HG03066 (cell line): Measurements from ENCODE around the gene RHBDF1.
"Not testable (repeated sequence)": the region's sequence is repeated elsewhere in the genome, so short reads cannot be mapped to it uniquely, and the experiment has no call there.

Experiments used
- ATAC-seq: cut with Tn5 transposase; IDR thresholded peaks from one replicate; pipeline ENCODE4 v1.9.1; 2021; ENCODE audit warnings: low read depth; ENCODE audit not compliant: unreplicated experiment

The RHBDF1 gene

DNA sequence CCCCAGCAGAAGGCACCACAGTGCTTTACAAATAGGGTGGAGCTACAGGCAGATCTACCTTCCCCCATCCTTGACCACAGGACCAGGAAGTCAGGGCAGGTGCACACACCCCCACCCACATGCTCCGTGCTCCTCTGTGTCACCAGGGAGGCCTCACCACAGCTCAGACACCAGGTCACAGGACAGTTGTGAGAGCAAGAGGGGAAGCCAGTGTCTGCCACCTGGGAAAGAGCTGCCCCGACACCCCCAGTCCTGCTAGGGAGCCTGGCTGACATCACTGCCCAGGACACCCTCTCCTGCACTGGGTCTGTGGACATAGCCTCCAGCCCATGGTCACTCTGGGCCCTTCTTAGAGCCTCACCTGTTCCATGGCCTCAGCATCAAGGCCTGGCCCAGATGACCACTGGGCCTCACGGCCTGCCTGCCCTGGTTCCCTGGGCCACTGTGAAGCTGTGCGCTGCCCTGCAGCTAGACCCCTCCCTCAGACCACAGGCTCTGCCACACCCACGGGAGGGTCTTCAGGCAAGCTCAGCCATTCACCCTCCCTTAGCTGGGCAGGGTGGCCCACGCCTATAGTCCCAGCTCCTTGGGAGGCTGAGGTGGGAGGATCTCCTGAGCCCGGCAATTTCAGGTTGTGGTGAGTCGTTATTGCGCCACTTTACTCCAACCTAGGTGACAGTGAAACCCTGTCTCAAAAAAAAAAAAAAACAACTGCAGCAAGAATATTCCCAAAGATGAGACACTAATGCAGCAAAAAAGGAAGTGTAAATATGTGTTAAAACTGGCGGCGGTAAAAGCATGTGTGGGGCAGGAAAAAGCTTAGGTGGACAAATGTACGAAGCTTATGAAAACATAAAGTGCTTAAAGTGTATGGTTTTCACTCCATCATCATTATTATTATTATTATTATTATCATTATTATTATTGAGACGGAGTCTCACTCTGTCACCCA, 33.2 kb downstream of the RHBDF1 start:
- peak; percentile 76 for ATAC-seq

DNA sequence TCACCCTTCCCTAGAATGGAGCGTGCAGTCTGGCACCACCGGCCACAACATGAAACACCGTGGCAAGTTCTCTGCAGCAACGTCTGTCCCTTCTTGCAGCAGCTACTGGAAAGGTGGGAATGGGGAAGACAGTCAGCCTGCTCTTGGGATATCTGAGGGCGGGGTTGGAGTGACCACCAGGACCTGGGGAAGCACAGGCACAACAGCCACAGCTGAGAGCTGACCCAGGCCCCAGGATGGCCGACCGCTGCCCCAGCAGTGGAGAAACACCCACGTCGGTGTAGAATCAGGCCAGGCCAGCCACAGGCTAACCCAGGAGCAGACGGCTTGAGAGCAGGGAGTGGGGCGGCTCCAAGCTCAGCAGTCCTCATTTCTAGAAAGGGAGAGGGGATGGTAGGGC, 34.2 kb downstream of the RHBDF1 start:
- not testable (repeated sequence) for ATAC-seq

DNA sequence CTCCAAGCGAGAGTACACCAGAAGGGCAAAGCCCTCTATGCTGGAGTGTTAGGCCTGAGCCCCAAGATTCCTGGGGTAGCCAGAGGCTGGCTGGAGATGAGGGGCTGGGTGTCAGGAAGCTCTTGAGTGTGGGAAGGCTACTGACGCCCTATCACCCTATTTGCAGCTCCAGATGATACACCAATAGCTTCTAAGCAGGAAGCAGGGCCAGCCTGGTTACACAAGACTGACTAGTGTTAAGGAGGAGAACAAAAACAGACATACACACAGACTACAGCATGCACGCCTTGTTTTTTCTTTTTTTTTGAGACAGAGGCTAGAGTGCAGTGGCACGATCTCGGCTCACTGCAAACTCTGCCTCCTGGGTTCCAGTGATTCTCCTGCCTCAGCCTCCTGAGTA, 34.9 kb downstream of the RHBDF1 start:
- no peak for ATAC-seq

DNA sequence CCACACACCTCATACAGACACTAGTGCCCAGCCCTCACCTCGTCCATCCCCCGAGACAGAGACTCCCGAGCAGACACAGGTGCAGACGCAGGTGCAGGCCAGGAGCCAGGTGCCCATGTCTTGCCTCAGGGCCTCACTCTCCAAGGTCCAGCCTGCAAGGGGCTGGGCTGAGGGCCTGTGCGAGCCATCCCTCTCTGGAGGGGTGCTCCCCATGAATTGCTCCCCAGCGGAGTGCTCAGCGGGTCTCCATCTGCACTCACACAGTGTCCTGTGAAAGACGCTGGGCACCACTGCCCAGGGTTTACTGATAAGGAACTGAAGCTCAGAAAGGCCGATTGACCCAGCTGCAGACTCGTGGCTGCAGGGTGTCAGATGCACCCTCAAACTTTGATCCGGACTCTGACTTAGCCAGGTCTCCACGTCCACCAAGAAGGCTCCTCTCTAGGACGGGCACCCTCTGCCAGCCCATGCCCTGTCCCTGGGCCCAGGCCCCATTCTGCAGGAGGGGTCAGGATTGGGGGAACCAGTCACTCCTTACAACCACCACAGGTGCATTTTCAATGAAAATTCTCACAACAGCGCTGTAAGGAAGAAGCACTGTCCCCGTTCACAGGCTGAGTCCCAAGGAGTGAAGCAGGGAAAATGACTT, 36.0 kb downstream of the RHBDF1 start:
- no peak for ATAC-seq

DNA sequence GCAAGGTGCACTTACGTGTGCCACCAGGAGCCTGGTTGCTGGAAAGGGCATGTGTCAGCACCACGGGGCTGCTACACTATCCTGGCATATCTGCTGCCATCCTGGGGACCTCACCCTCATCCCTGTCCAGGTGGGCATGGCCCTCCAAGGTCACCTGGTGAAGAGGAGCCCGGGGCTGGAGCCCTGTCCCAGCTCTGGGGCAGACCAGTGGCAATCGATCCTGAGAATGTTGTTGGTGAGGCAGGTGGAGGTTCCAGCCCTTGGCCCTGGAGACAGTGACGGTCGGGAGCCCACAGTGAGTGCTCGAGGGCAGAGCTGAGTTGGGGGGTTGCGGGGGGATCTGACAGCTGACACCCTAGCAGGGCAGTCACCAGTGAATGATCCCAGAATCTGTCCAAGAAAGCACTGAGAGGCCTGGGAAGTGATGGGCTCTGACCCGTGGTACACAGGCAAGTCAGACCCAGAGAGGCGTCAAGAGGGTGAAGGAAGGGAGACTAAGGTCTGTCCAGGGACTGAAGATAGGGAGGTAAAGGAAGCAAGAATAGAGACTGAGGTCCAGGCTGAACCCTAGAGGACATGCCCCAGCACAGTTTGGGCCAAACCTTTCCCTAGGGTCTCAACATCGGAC, 36.6 kb downstream of the RHBDF1 start:
- no peak for ATAC-seq

DNA sequence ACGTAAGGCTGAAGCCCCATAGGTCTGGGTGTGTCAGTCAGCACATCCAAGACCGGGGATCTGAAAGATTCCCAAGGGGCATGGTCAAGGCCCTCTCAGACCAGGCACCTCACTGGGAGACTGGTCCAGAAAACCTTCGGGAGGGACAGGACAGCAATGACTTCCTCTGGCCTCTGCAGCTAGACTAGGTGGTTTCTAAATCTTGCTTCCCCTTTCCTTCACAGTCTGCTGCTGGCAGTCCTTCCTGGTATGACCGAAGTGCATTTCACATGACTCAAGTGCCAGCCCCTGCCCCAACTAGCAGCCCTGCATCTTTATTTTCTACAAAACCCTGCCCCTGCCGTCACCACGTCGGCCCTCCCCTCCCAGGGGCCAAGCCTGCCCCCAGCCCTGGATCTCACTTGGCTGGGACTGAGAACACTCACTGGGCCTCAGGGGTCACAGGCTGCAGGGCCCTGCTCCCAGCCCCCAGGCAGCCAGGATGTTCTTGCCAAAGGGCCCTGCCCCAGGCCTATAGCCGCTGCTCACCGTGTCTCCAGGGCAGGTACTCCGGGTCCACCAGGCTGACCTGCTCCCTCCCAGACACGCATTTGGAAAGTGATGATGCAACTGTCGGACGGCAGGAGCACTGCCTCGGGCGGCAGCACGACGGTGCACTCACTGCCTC, 37.3 kb downstream of the RHBDF1 start:
- no peak for ATAC-seq

DNA sequence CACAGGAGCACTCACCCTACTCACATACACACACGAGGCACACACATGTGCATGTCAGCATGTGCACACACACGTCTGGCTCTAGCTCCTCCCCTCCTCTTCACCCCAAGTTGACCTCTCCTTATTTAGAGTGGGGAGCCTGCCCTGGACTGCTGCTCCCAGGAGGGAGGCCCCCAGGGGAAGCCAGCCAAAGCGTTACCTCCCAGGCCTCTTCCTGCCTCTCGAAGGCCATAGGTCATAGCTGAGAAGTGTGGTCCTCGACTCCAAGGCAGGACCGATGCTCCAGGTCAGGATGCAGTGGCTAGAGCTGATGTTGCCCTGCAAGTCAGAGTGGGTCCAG, 37.8 kb downstream of the RHBDF1 start:
- ATAC-seq = no peak

DNA sequence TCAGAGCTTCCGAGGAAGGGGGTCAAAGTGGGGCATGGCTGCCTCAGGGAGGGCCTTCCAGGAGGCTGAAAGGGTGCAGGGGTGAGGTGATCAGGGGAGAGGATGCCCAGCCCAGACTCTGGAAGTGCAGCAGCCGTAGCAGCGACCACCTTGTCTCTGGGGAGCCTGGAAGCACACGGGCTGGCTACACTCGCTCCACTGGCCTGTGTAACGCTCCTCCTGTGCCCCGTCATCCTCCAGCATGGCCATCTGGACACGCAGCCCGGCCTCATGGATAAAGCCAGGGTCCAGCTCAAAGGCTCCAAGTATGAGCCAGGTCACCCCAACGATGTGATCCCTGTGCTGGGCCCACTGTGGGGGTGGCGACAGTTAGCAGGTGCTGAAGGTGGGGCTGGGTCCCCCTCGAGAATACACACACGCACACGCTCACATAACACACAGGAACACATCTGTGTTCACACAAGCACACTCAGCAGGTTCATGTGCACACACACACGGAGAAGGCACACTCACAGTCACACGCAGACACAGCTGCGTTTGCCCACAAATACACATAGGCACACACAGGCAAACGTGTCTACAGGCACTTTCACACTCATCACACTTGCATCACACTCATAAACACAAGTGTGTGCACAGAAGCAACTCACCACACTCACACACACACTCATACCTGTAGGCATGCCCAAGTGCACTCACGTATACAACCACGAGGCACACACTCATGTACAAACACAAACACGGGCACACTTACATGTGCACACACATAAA, 38.4 kb downstream of the RHBDF1 start:
- no peak for ATAC-seq

DNA sequence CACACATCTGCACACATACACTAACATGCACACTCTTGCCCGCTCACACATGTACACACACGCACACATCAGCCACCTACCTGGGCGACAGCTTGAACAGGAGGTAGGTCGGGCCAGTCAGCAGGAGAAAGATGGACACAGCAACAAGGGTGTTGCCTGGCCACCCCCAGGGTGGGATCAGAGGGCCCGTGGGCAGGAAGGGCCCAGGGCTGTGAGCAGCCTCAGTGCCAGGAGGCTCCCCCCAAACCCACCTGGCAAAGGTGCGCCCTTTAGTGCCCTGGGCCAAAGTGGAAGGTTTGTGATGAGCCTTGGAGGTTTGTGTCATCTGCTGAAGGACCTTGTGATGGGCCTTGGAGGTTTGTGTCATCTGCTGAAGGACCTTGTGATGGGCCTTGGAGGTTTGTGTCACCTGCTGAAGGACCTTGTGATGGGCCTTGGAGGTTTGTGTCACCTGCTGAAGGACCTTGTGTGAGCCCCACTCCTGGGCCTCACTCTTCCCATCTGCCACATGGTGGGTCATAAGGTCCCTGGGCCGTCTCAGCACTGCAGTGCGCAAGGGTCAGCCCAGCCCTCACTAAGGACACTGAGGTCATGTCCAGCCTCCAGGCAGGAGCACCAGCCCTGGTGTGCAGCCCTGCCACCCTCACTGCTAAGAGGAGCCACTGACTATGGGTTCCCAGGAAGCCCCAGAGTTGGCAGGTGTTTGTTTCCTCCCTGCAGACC, 39.1 kb downstream of the RHBDF1 start:
- not testable (repeated sequence) for ATAC-seq

DNA sequence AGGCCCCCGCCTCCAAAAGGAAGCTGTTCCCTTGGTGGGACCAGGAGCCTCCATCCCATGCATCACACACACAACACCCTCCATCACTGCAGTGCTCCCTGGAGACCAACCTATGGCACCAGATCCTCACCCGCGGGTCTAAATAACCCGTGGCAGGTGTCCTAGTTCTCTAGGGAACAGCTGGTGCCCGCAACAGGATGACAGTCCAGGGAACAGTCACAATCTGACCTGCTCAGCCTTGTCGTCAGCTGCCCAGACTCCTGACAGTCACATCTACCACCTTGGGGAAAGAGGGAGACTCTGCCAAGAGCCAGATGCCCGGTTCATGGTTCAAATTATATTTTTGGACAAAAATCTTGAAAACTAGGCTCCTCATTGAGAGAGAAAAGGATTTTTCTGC, 41.8 kb downstream of the RHBDF1 start:
- not testable (repeated sequence) for ATAC-seq

DNA sequence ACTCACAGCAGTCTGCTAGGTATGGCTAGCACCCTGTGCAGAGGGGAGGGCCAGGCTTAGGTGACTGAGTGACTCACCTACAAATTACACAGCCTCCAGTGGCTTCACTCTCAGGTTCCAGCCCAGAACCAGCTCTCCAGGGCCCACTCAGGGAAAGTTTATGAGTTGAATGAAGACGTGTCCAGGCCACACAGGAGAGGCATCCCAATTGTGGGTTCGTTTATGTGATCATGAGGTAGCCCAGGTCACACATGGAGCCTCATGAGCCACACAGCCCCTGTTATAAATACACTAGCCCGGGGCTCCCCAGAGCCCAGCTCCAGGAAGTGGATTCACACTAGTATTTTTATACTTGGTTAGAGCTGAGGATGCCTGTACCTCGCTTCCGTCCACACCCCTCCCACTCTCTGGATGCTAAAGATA, 46.5 kb downstream of the RHBDF1 start:
- not testable (repeated sequence) for ATAC-seq

DNA sequence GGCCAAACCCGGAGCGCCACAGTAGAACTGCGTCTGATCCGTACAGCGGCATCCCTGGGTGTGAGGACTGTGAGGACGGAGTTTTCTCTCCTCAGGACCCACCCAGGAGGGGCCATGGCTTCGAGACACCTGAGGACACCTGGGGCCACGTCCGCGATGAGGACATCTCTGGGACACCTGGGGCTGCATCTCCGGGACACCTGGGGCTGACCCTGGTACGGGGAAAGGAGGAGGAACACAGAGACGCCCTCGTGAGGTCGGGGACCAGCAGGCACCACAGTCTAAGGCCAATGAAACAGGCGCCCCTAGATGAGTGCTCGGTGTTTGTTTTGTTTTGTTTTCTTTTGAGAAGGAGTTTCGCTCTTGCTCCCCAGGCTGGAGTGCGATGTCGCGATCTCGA, 48.3 kb downstream of the RHBDF1 start:
- ATAC-seq = not testable (repeated sequence)

DNA sequence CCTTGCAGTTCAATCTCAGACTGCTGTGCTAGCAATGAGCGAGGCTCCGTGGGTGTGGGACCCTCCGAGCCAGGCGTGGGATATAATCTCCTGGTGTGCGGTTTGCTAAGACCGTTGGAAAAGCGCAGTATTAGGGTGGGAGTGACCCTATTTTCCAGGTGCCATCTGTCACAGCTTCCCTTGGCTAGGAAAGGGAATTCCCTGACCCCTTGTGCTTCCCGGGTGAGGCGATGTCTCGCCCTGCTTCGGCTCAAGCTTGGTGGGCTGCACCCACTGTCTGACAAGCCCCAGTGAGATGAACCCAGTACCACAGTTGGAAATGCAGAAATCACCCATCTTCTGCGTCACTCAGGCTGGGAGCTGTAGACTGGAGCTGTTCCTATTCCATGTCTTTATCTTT, 51.5 kb downstream of the RHBDF1 start:
- ATAC-seq = not testable (repeated sequence)

DNA sequence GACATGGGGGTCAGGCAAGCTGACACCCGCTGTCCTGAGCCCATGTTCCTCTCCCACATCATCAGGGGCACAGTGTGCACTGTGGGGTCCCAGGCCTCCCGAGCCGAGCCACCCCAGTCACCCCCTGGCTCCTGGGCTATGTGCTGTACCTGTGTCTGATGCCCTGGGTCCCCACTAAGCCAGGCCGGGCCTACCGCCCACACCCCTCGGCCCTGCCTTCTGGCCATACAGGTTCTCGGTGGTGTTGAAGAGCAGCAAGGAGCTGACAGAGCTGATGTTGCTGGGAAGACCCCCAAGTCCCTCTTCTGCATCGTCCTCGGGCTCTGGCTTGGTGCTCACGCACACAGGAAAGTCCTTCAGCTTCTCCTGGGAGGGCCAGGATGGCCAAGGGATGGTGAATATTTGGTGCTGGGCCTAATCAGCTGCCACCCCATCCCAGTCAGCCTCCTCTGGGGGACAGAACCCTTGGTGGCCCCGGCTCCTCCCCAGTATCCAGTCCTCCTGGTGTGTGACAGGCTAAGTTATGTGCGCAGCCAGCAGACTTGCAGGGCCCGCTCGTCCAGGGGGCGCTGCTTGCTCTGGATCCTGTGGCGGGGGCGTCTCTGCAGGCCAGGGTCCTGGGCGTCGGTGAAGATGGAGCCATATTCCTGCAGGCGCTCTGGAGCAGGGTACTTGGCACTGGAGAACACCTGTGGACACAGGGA, 55.2 kb downstream of the RHBDF1 start:
- not testable (repeated sequence) for ATAC-seq

DNA sequence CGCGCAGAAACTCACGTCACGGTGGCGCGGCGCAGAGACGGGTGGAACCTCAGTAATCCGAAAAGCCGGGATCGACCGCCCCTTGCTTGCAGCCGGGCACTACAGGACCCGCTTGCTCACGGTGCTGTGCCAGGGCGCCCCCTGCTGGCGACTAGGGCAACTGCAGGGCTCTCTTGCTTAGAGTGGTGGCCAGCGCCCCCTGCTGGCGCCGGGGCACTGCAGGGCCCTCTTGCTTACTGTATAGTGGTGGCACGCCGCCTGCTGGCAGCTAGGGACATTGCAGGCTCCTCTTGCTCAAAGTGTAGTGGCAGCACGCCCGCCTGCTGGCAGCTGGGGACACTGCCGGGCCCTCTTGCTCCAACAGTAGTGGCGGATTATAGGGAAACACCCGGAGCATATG, 61.7 kb downstream of the RHBDF1 start:
- not testable (repeated sequence) for ATAC-seq

DNA sequence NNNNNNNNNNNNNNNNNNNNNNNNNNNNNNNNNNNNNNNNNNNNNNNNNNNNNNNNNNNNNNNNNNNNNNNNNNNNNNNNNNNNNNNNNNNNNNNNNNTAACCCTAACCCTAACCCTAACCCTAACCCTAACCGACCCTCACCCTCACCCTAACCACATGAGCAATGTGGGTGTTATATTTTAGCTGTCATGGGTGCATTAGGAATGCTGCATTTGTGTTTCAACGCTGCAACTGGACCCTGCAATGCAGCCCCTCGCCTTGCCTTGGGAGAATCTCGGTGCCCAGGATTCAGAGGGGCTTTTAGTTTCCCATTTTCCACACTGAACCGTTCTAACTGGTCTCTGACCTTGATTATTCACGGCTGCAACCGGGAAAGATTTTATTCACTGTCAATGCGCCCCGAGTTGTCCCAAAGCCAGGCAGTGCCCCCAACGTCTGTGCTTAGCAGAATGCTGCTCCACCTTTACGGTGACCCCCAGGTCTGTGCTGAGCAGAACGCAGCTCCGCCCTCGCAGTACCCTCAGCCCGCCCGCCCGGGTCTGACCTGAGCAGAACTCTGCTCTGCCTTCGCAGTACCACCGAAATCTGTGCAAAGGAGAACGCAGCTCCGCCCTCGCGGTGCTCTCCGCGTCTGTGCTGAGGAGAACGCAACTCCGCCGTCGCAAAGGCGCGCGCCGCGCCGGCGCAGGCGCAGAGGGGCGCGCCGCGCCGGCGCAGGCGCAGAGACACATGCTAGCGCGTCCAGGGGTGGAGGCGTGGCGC, 62.3 kb downstream of the RHBDF1 start:
- ATAC-seq = no peak
